GM12872 (cell line): Measurements from ENCODE around the gene PORCN.

Source experiments
- CTCF ChIP-seq: IDR thresholded peaks from 3 replicates; pipeline ENCODE4 v1.5.1; 2011; ENCODE audit warnings: low read depth, mild to moderate bottlenecking, low read length, moderate library complexity; ENCODE audit not compliant: insufficient read depth

Gene PORCN

DNA sequence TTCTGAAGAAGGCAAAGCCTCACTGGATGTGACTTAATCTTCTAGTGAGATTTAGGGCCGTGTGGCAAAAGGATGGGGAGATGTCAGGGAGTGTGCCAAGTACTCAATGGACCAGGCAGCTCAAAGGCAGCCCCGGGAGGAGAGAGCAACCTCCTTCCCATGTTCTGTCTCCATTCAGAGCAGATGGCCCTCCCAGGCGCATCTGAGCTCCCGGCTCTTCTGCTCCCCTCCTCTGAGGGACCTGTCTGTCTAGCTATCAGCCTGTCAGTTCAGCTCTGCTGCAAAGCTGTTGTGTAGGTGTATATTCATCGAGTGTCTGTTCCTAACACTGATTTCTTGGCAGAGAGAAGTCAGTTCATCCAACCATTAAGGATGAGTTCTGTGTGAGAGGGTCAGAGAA, 10.9 kb upstream of the PORCN start:
- no peak for TF ChIP-seq CTCF

- no peak for TF ChIP-seq CTCF
Observed at GRCh38 chrX:48498374-48498809, 10.4 kb upstream of the PORCN start.

DNA sequence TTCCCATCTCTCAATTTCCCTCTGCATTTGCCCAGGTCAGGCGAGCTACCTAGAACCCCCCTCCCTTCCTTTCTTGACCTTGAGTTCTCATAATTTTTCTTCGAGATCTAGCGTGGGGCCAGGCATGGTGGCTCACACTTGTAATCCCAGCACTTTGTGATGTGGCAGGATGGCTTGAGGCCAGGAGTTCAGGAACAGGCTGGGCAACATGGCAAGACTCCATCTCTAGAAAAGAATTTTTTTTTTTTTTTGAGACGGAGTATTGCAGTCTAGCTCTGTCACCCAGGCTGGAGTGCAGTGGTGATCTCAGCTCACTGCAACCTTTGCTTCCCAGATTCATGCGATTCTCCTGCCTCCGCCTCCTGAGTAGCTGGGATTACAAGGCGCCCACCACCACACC, 4.5 kb upstream of the PORCN start:
- no peak for TF ChIP-seq CTCF

DNA sequence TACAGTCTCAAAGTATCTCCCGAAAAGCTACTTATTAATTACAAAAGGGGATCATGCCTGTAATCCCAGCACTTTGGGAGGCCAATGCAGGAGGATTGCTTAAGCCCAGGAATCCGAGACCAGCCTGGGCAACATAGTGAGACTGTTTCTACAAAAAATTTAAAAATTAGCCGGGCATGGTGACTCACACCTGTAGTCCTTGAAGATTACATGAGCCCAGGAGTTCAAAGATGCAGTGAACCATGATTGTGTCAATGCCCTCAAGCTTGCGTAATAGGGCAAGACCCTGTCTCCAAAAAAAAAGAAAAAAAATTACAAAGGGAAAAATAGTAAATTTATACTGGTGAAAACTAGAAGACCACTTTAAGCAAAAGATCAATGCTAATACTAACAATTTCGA, 3.3 kb upstream of the PORCN start:
- no peak for TF ChIP-seq CTCF

DNA sequence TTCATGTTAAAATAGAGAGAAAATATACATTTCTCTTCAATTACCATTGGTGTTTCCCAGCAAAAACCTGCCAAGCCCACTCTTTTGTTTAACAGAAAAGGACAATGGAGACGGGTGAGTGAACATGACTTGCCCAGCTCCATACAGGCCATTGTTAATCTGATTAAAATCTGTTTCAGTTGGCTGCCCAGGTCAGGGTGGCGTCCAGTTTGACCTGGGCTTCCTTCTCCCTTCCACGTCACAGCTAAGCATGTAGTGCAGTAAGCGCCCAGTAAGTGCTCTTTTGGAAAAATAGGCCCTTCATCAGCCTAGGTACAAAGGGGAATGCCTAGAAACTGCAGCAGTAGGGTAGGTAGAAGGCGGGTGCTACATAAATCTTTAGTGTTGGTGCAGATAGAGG, 1.5 kb upstream of the PORCN start:
- no peak for TF ChIP-seq CTCF

DNA sequence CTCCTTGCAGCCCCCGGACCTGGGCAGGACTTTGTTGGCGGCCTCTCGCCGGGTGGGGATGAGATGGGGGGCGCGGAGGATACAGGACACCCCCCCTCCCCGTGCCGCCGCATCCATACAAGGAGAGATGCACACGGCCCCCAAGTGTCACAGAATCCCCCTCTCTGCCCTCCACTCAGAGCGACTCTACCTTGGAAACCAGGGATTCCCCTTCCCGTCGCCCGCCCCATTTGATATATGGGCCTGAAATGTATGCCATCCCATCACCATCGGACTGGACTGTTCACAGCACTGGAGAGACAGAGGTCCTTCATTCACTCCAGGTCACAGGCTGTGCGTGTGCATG, 426 bp downstream of the PORCN start:
- TF ChIP-seq CTCF = no peak

DNA sequence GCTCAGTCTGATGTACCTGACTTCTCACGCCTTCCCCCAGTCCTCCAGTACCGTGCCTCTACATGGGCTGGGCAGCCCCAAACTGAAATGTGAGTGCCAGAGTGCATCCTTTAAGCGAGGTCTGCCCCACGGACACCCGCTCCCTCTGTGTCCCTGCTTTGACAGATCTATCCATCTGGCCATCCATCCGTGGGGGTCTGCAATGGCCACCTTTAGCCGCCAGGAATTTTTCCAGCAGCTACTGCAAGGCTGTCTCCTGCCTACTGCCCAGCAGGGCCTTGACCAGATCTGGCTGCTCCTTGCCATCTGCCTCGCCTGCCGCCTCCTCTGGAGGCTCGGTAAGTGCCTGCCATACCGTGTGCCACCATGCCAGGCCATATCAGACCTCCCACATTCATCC, 827 bp downstream of the PORCN start:
- no peak for TF ChIP-seq CTCF

DNA sequence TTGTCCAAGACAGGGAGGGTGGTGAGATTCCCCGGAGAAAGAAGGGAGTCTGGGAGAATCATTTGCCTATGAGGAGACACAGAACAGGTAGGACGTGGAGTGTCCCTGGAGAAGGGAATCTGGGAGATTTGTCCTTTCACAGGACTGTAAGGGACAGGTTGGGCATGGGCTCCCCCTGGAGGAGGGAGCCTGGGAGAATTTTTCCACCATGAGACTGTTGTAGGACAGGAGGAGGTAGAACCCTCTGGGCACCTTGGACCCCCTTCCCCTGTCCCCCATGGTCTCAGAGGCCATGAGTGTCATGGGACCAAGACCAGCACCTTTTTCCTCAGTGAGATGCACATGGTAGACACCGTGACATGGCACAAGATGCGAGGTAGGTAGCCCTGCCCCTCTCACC, 2.8 kb downstream of the PORCN start:
- TF ChIP-seq CTCF = peak; percentile 30; the same call in 1 of the 3 replicates
